Activated CD4-positive, alpha-beta T cell treated with anti-CD3 and anti-CD28 coated beads, Interleukin-2, amount 10 ng/mL, durations not matched to agents 7 days and 5 days (primary cell): Measurements from ENCODE around the gene TMCC1. TPM values are rescaled to one million over a fixed set of nuclear protein-coding genes. Genes with fewer than 3 reads are reported as not detected.

ENCODE experiments used
- CTCF ChIA-PET: fragments of 350-600 bp; sonication (Branson Sonifier 250); formaldehyde crosslinking; loops from one replicate; lab custom pipeline; 2021; ENCODE audit warnings: antibody characterized with exemption; lab: Charles Lee
- POLR2A ChIA-PET: fragments of 350-600 bp; sonication (Branson Sonifier 250); formaldehyde crosslinking; loops from one replicate; lab custom pipeline; 2021; ENCODE audit warnings: antibody characterized with exemption; lab: Charles Lee
- DNase-seq: peaks from one replicate; pipeline ENCODE4 v3.0.0-alpha.2; 2020
- H3K27ac Mint-ChIP-seq: one replicate; pipeline ENCODE4 v1.8.0; 2021; ENCODE audit warnings: mild to moderate bottlenecking, moderate library complexity, mixed read lengths
- H3K27me3 Mint-ChIP-seq: one replicate; pipeline ENCODE4 v1.8.0; 2021; ENCODE audit warnings: mixed read lengths
- H3K36me3 Mint-ChIP-seq: one replicate; pipeline ENCODE4 v1.8.0; 2021; ENCODE audit warnings: low read depth, mixed read lengths
- H3K4me1 Mint-ChIP-seq: one replicate; pipeline ENCODE4 v1.8.0; 2021; ENCODE audit warnings: mixed read lengths
- H3K4me3 Mint-ChIP-seq: one replicate; pipeline ENCODE4 v1.8.0; 2021; ENCODE audit warnings: mild to moderate bottlenecking, moderate library complexity, mixed read lengths
- H3K9me3 Mint-ChIP-seq: one replicate; pipeline ENCODE4 v1.8.0; 2021; ENCODE audit warnings: mixed read lengths
- total RNA-seq, 2 experiments: library from RNA; stranded (reverse); gene quantifications; one replicate each; pipeline ENCODE4 v1.2.3, GENCODE V29; 2021

TMCC1 gene
- total RNA-seq, 2 experiments from 2014 or later = 14.9 to 18.7 TPM

- Mint-ChIP-seq H3K36me3 (no peaks in the 10 kb centered on the region), H3K9me3 (no peaks in the 10 kb centered on the region), H3K4me1 (peaks cover 11% of the 10 kb centered on the region), H3K27ac (no peak overlapping the region), H3K27me3 (peaks cover 56% of the 10 kb centered on the region), H3K4me3 (peak overlapping the region; percentile 70)
- ChIA-PET CTCF (interaction anchor here (1.5 kb wide), 1 partner anchor 31 kb away, joined by 3 read pairs; no protein-coding TSS in a partner anchor), POLR2A (no interaction called here)
- no peak for DNase-seq
Observed at GRCh38 chr3:129607391-129608068, 286.0 kb downstream of the TMCC1 start.

- peaks cover 61% of the 10 kb centered on the region for H3K27me3 Mint-ChIP-seq
- H3K27ac Mint-ChIP-seq = peak within 1 kb of the TSS; percentile 60
- ChIA-PET POLR2A (no interaction called here), CTCF (no interaction called here)
- peaks cover 11% of the 10 kb centered on the region for H3K4me1 Mint-ChIP-seq
- H3K36me3 Mint-ChIP-seq = no peaks in the 10 kb centered on the region
- H3K9me3 Mint-ChIP-seq = no peaks in the 10 kb centered on the region
- peak; percentile 26 for DNase-seq
- peak within 1 kb of the TSS; percentile 72 for H3K4me3 Mint-ChIP-seq
Observed at GRCh38 chr3:129606636-129607390, 286.7 kb downstream of the TMCC1 start, which contains the start of gene PLXND1. Gene PLXND1 (minus strand): TSS chr3:129606676. CDS start chr3:129606639, 37 bp downstream.

- ChIA-PET POLR2A (no interaction called here), CTCF (interaction anchor here (0.7 to 0.8 kb wide), 2 partner anchors 10 to 11 kb away, joined by 3 read pairs; no protein-coding TSS in a partner anchor)
- no peak for DNase-seq
- Mint-ChIP-seq H3K27me3 (peaks cover 66% of the 10 kb centered on the region), H3K9me3 (no peaks in the 10 kb centered on the region), H3K4me3 (peak overlapping the region; percentile 72), H3K27ac (peak overlapping the region; percentile 60), H3K4me1 (peaks cover 11% of the 10 kb centered on the region), H3K36me3 (no peaks in the 10 kb centered on the region)
Observed at GRCh38 chr3:129605922-129606635, 287.4 kb downstream of the TMCC1 start.

- Mint-ChIP-seq H3K36me3 (no peaks in the 10 kb centered on the region), H3K9me3 (no peaks in the 10 kb centered on the region), H3K4me3 (peak overlapping the region; percentile 72), H3K27me3 (peaks cover 68% of the 10 kb centered on the region), H3K4me1 (peaks cover 11% of the 10 kb centered on the region), H3K27ac (peak overlapping the region; percentile 60)
- POLR2A ChIA-PET = no interaction called here
- CTCF ChIA-PET = interaction anchor here (0.7 to 0.8 kb wide), 2 partner anchors 9 to 12 kb away, joined by 3 read pairs; no protein-coding TSS in a partner anchor
- peak; percentile 27 for DNase-seq
Observed at GRCh38 chr3:129605203-129605921, 288.1 kb downstream of the TMCC1 start.

GRCh38 chr3:129604767-129605166, 288.7 kb downstream of the TMCC1 start:
- no peak overlapping the region for H3K4me3 Mint-ChIP-seq
- CTCF ChIA-PET = interaction anchor here (0.6 to 2.7 kb wide), 2 partner anchors 10 to 868 kb away, joined by 3 to 9 read pairs; no protein-coding TSS in a partner anchor

GRCh38 chr3:129603991-129604749, 289.3 kb downstream of the TMCC1 start:
- Mint-ChIP-seq H3K36me3 (no peaks in the 10 kb centered on the region), H3K4me1 (peaks cover 11% of the 10 kb centered on the region), H3K27me3 (peaks cover 71% of the 10 kb centered on the region), H3K4me3 (no peak overlapping the region), H3K9me3 (no peaks in the 10 kb centered on the region), H3K27ac (no peak overlapping the region)
- DNase-seq = no peak
- ChIA-PET POLR2A (no interaction called here), CTCF (interaction anchor here (0.6 to 2.7 kb wide), 2 partner anchors 10 to 867 kb away, joined by 3 to 9 read pairs; no protein-coding TSS in a partner anchor)

More at GRCh38 chr3:129604767-129605166, 288.7 kb downstream of the TMCC1 start:
- peaks cover 72% of the 10 kb centered on the region for H3K27me3 Mint-ChIP-seq
- H3K36me3 Mint-ChIP-seq = no peaks in the 10 kb centered on the region
- H3K27ac Mint-ChIP-seq = no peak overlapping the region
- H3K4me1 Mint-ChIP-seq = peaks cover 11% of the 10 kb centered on the region
- DNase-seq = no peak
- no peaks in the 10 kb centered on the region for H3K9me3 Mint-ChIP-seq
- POLR2A ChIA-PET = no interaction called here

- H3K4me3 Mint-ChIP-seq = no peak overlapping the region
- ChIA-PET POLR2A (no interaction called here), CTCF (interaction anchor here (2.7 kb wide), 1 partner anchor 9 kb away, joined by 9 read pairs; no protein-coding TSS in a partner anchor)
- H3K27ac Mint-ChIP-seq = no peak overlapping the region
- no peaks in the 10 kb centered on the region for H3K36me3 Mint-ChIP-seq
- H3K27me3 Mint-ChIP-seq = peaks cover 69% of the 10 kb centered on the region
- H3K4me1 Mint-ChIP-seq = peaks cover 11% of the 10 kb centered on the region
- no peak for DNase-seq
- H3K9me3 Mint-ChIP-seq = no peaks in the 10 kb centered on the region
Observed at GRCh38 chr3:129603561-129603942, 290.0 kb downstream of the TMCC1 start.

- CTCF ChIA-PET = interaction anchor here (2.7 kb wide), 1 partner anchor 8 kb away, joined by 9 read pairs; no protein-coding TSS in a partner anchor
- peaks cover 68% of the 10 kb centered on the region for H3K27me3 Mint-ChIP-seq
- H3K4me1 Mint-ChIP-seq = peaks cover 9% of the 10 kb centered on the region
Observed at GRCh38 chr3:129602730-129603560, 290.6 kb downstream of the TMCC1 start.

GRCh38 chr3:129602309-129602708, 291.2 kb downstream of the TMCC1 start:
- Mint-ChIP-seq H3K27me3 (peaks cover 62% of the 10 kb centered on the region), H3K36me3 (no peaks in the 10 kb centered on the region), H3K27ac (no peak overlapping the region), H3K4me1 (peaks cover 8% of the 10 kb centered on the region), H3K9me3 (no peaks in the 10 kb centered on the region), H3K4me3 (no peak overlapping the region)
- no peak for DNase-seq
- ChIA-PET CTCF (interaction anchor here (2.7 kb wide), 1 partner anchor 8 kb away, joined by 9 read pairs; no protein-coding TSS in a partner anchor), POLR2A (no interaction called here)

More at GRCh38 chr3:129602730-129603560, 290.6 kb downstream of the TMCC1 start:
- no peak for DNase-seq
- H3K9me3 Mint-ChIP-seq = no peaks in the 10 kb centered on the region
- no peaks in the 10 kb centered on the region for H3K36me3 Mint-ChIP-seq
- H3K4me3 Mint-ChIP-seq = no peak overlapping the region
- no peak overlapping the region for H3K27ac Mint-ChIP-seq
- POLR2A ChIA-PET = no interaction called here

- no peak overlapping the region for H3K4me3 Mint-ChIP-seq
- DNase-seq = no peak
- ChIA-PET CTCF (no interaction called here), POLR2A (no interaction called here)
- peaks cover 59% of the 10 kb centered on the region for H3K27me3 Mint-ChIP-seq
- peaks cover 3% of the 10 kb centered on the region for H3K4me1 Mint-ChIP-seq
- H3K36me3 Mint-ChIP-seq = no peaks in the 10 kb centered on the region
- no peaks in the 10 kb centered on the region for H3K9me3 Mint-ChIP-seq
- no peak overlapping the region for H3K27ac Mint-ChIP-seq
Observed at GRCh38 chr3:129601713-129602112, 291.8 kb downstream of the TMCC1 start.

- Mint-ChIP-seq H3K4me3 (no peak overlapping the region), H3K27me3 (peaks cover 64% of the 10 kb centered on the region)
Observed at GRCh38 chr3:129600348-129600747, 293.2 kb downstream of the TMCC1 start.

More at GRCh38 chr3:129600348-129600747, 293.2 kb downstream of the TMCC1 start:
- POLR2A ChIA-PET = no interaction called here
- H3K9me3 Mint-ChIP-seq = no peaks in the 10 kb centered on the region
- H3K27ac Mint-ChIP-seq = no peak overlapping the region
- no peaks in the 10 kb centered on the region for H3K36me3 Mint-ChIP-seq
- DNase-seq = no peak
- CTCF ChIA-PET = interaction anchor here (1.1 kb wide), 1 partner anchor 13 kb away, joined by 3 read pairs; no protein-coding TSS in a partner anchor
- H3K4me1 Mint-ChIP-seq = no peaks in the 10 kb centered on the region
